Keratinocyte (primary cell): ENCODE results near the gene ELL. TPM values are rescaled to one million over a fixed set of nuclear protein-coding genes. Genes with fewer than 3 reads are reported as not detected.

Source experiments
- DNase-seq: peaks from one replicate; pipeline ENCODE4 v3.0.0-alpha.2; 2011; ENCODE audit warnings: low read depth, missing footprints, low spot score
- FAIRE-seq: peaks from 2 replicates; lab custom pipeline; 2011; peaks lifted over from hg19 to GRCh38; lab: Jason Lieb, UNC
- H2AFZ ChIP-seq: 2 replicates; pipeline ENCODE4 v1.6.0; 2012; ENCODE audit warnings: low read length, control low read depth, inconsistent platforms; ENCODE audit not compliant: control insufficient read depth
- H3K27ac ChIP-seq: 2 replicates; pipeline ENCODE4 v1.5.1; 2011; ENCODE audit warnings: low read length; ENCODE audit not compliant: control insufficient read depth, insufficient read depth
- H3K27me3 ChIP-seq: 3 replicates; pipeline ENCODE4 v1.6.0; 2011; ENCODE audit warnings: low read length; ENCODE audit not compliant: control insufficient read depth, insufficient read depth; ENCODE audit errors: extremely low read depth
- H3K36me3 ChIP-seq, 2 experiments: 2 replicates in 1 of 2; 3 replicates in 1 of 2; pipeline ENCODE4 v1.5.1; 2011; ENCODE audit warnings: low read length in 2 of 2, mild to moderate bottlenecking in 1 of 2; ENCODE audit not compliant: control insufficient read depth in 2 of 2, insufficient read depth in 2 of 2; ENCODE audit errors: extremely low read depth in 1 of 2
- H3K4me1 ChIP-seq: 3 replicates; pipeline ENCODE4 v1.5.1; 2011; ENCODE audit warnings: low read length; ENCODE audit not compliant: control insufficient read depth, insufficient read depth; ENCODE audit errors: extremely low read depth
- H3K4me2 ChIP-seq: 3 replicates; pipeline ENCODE4 v1.6.0; 2011; ENCODE audit warnings: low read depth, low read length; ENCODE audit not compliant: control insufficient read depth, insufficient read depth; ENCODE audit errors: extremely low read depth
- H3K4me3 ChIP-seq, 3 experiments: fragments of 200-600 bp in 1 of 3; sonication (generic) in 1 of 3; 2 replicates in 2 of 3; 3 replicates in 1 of 3; pipeline ENCODE4 v1.5.1; 2011 to 2016; ENCODE audit warnings: low read length in 3 of 3, mild to moderate bottlenecking in 3 of 3, control low read depth in 2 of 3, inconsistent platforms in 1 of 3, low read depth in 1 of 3, mixed read lengths in 1 of 3, mixed run types in 1 of 3, moderate library complexity in 1 of 3; ENCODE audit not compliant: control insufficient read depth in 2 of 3, insufficient read depth in 2 of 3; ENCODE audit errors: extremely low read depth in 1 of 3
- H3K79me2 ChIP-seq: 2 replicates; pipeline ENCODE4 v1.6.0; 2012; ENCODE audit warnings: low read length; ENCODE audit not compliant: control insufficient read depth, insufficient read depth
- H3K9ac ChIP-seq: 3 replicates; pipeline ENCODE4 v1.6.0; 2011; ENCODE audit warnings: low read length; ENCODE audit not compliant: control insufficient read depth, insufficient read depth; ENCODE audit errors: extremely low read depth
- H3K9me1 ChIP-seq: 3 replicates; pipeline ENCODE4 v1.6.0; 2011; ENCODE audit warnings: low read length; ENCODE audit not compliant: control insufficient read depth, insufficient read depth; ENCODE audit errors: extremely low read depth
- H3K9me3 ChIP-seq: 2 replicates; pipeline ENCODE4 v1.5.1; 2012; ENCODE audit warnings: low read depth, low read length; ENCODE audit not compliant: control insufficient read depth
- H4K20me1 ChIP-seq: 3 replicates; pipeline ENCODE4 v1.6.0; 2011; ENCODE audit warnings: low read length; ENCODE audit not compliant: control insufficient read depth, insufficient read depth; ENCODE audit errors: extremely low read depth
- CTCF ChIP-seq, 3 experiments: IDR thresholded peaks in 1 of 3; conservative IDR thresholded peaks in 1 of 3; optimal IDR thresholded peaks in 1 of 3; 2 replicates in 2 of 3; 3 replicates in 1 of 3; pipeline versions ENCODE3 to v1.5.1; 2011; ENCODE audit warnings: low read length in 3 of 3, mild to moderate bottlenecking in 3 of 3, moderate library complexity in 2 of 3, control low read depth in 1 of 3, inconsistent platforms in 1 of 3; ENCODE audit not compliant: insufficient read depth in 2 of 3; ENCODE audit errors: extremely low read depth in 1 of 3
- EZH2 ChIP-seq: IDR thresholded peaks from one replicate; pipeline ENCODE4 v1.6.1; 2012; ENCODE audit warnings: inconsistent platforms, mild to moderate bottlenecking, low read length, moderate library complexity
- dilution Hi-C: fragments of 300-500 bp; cut with MboI; formaldehyde crosslinking; loops from one replicate; pipeline ENCODE4 v1.7.0; 2020; ENCODE audit warnings: low sequenced_read_pairs; ENCODE audit not compliant: extremely low pct_ligation_motif_present
- polyA plus RNA-seq, 5 experiments: library from polyadenylated mRNA; depleted of rRNA in 3 of 5; stranded (reverse) in 3 of 5; stranded (forward) in 1 of 5; unstranded in 1 of 5; fragments of >200 nt; gene quantifications; 1 replicate in 1 of 5; 2 replicates in 3 of 5; 3 replicates in 1 of 5; pipeline versions ENCODE4 v1.2.1 to v1.2.3, GENCODE V29; 2011 to 2012; ENCODE audit warnings: missing spikeins in 2 of 5, low read depth in 1 of 5, low replicate concordance in 1 of 5

Gene ELL
- polyA plus RNA-seq, 1 donor (not counting 4 experiments of a cell fraction or from before 2014, with no cell fraction given) = 4.4 TPM

- Histone ChIP-seq H3K9me3 (no peaks in the 10 kb centered on the region), H3K27me3 (no peaks in the 10 kb centered on the region), H2AFZ (no peak overlapping the region), H3K4me3 (no peak overlapping the region), H3K4me2 (no peak overlapping the region), H3K79me2 (peaks cover 88% of the 10 kb centered on the region), H3K4me1 (peaks cover 30% of the 10 kb centered on the region), H3K36me3 (peaks cover 3 to 16% of the 10 kb centered on the region in 2 experiments), H4K20me1 (peaks cover 26% of the 10 kb centered on the region), H3K9ac (no peak overlapping the region), H3K27ac (no peak overlapping the region), H3K9me1 (peaks cover 7% of the 10 kb centered on the region)
- dilution Hi-C loops = no loop called here
- DNase-seq = no peak
- TF ChIP-seq EZH2 = no peak
- TF ChIP-seq CTCF (optimal IDR thresholded peaks at IDR 0.05 in 1 of 3, IDR thresholded peaks at IDR 0.05 in 1 of 3, conservative IDR thresholded peaks at IDR 0.05 in 1 of 3; ENCODE audit: extremely low read depth in 1 of 3, insufficient read depth in 2 of 3, low read length in 3 of 3) = no peak
- no peak for FAIRE-seq
These were observed 4.3 kb downstream of the ELL start for GRCh38 chr19:18517606-18518005.

GRCh38 chr19:18515959-18516358 lies 5.9 kb downstream of the ELL start:
- H3K36me3 ChIP-seq = peaks cover 3 to 16% of the 10 kb centered on the region in 2 experiments
- no peaks in the 10 kb centered on the region for H3K27me3 ChIP-seq
- H3K4me1 ChIP-seq = peaks cover 30% of the 10 kb centered on the region
- H3K4me3 ChIP-seq = no peak overlapping the region
- no peaks in the 10 kb centered on the region for H3K9me3 ChIP-seq
- DNase-seq = no peak
- H3K4me2 ChIP-seq = no peak overlapping the region
- no peak for FAIRE-seq
- no peak overlapping the region for H3K27ac ChIP-seq
- dilution Hi-C loops = no loop called here
- no peak overlapping the region for H2AFZ ChIP-seq
- no peak overlapping the region for H3K9ac ChIP-seq
- H3K79me2 ChIP-seq = peaks cover 92% of the 10 kb centered on the region
- TF ChIP-seq CTCF (optimal IDR thresholded peaks at IDR 0.05 in 1 of 3, IDR thresholded peaks at IDR 0.05 in 1 of 3, conservative IDR thresholded peaks at IDR 0.05 in 1 of 3; ENCODE audit: extremely low read depth in 1 of 3, insufficient read depth in 2 of 3, low read length in 3 of 3) = no peak
- H4K20me1 ChIP-seq = peaks cover 29% of the 10 kb centered on the region
- peaks cover 7% of the 10 kb centered on the region for H3K9me1 ChIP-seq
